ENCODE results near the gene GART. TPM values are rescaled to one million over a fixed set of nuclear protein-coding genes. Genes with fewer than 3 reads are reported as not detected.

GART gene
- total and polyA plus RNA-seq, 2 of the 4 experiments (the other 2 are of a cell fraction), result 29.9 to 73.8 TPM

GRCh38 chr21:33578959-33579542 lies 37.1 kb upstream of the GART start:
- Histone ChIP-seq H3K23ac (ENCODE audit: low read depth, low read length) (peak overlapping the region; percentile 76; the same call in 1 of the 2 replicates), H2BK120ac (ENCODE audit: low read depth, low read length) (no peak overlapping the region), H3K79me1 (ENCODE audit: low read depth in 1 of 2, low read length in 2 of 2) (peaks cover 0 to 28% of the 10 kb centered on the region in 2 experiments; a peak in 2 of 4 replicates), H4K8ac (ENCODE audit: low read depth in 2 of 2, low read length in 2 of 2) (0 out of 4 replicates have a peak overlapping the region, but pooled peaks of 1 of the 2 experiments have one; percentile 4), H3K4me1 (ENCODE audit: control insufficient read depth, insufficient read depth, low read length) (peaks cover 2% of the 10 kb centered on the region; the same call in 1 of the 2 replicates), H3K56ac (ENCODE audit: extremely low read depth, insufficient read depth, low read length) (no peak overlapping the region), H2BK15ac (ENCODE audit: low read depth, low read length) (no peak overlapping the region), H3K4ac (ENCODE audit: low read depth, low read length) (no peak overlapping the region), H2BK5ac (ENCODE audit: low read depth, low read length, poor library complexity, severe bottlenecking) (peak overlapping the region; percentile 32), H3K9me1 (ENCODE audit: insufficient read depth, low read length) (no peaks in the 10 kb centered on the region), H3K9me3 (ENCODE audit: control insufficient read depth, insufficient read depth, low read length) (no peaks in the 10 kb centered on the region), H3K36me3 (ENCODE audit: control insufficient read depth, insufficient read depth, low read length) (peaks cover 27% of the 10 kb centered on the region), H2AK5ac (ENCODE audit: low read depth, low read length) (no peak overlapping the region), H4K5ac (ENCODE audit: low read depth, low read length) (no peak overlapping the region; the same call in 1 of the 2 replicates), H4K91ac (ENCODE audit: insufficient read depth, low read depth, low read length) (0 out of 2 replicates have a peak overlapping the region, but pooled peaks have one; percentile 31), H3K4me2 (ENCODE audit: low read depth, low read length) (peak overlapping the region; percentile 35; the same call in 1 of the 2 replicates), H3K4me3 (ENCODE audit: insufficient read depth, low read depth, low read length) (no peak overlapping the region), H4K20me1 (ENCODE audit: insufficient read depth, low read length) (peaks cover 21% of the 10 kb centered on the region), H3K27ac (ENCODE audit: insufficient read depth, low read length) (peak overlapping the region; percentile 57; the same call in 1 of the 2 replicates), H3K9ac (ENCODE audit: low read depth, low read length) (no peak overlapping the region), H3K27me3 (ENCODE audit: control insufficient read depth, insufficient read depth, low read length) (no peaks in the 10 kb centered on the region), H2AK9ac (replicated peaks; ENCODE audit: low read depth, low read length, poor library complexity) (no peak overlapping the region), H2AFZ (replicated peaks; ENCODE audit: low read length, poor library complexity) (no peak overlapping the region), H2BK20ac (ENCODE audit: low read depth, low read length) (0 out of 2 replicates have a peak overlapping the region, but pooled peaks have one; percentile 23), H3K18ac (ENCODE audit: low read depth, low read length) (peak overlapping the region; percentile 20; the same call in 1 of the 2 replicates), H3K14ac (replicated peaks; ENCODE audit: low read depth, low read length) (peak overlapping the region; percentile 53; the same call in 1 of the 2 replicates)
- in situ Hi-C loops (cut with MboI; ENCODE audit: low sequenced_read_pairs), result no loop called here
- BruUV-seq (replicated peaks), result no TSS peak
- intact Hi-C loops (cut with micrococcal nuclease), result no loop called here
- peak; percentile 58 for DNase-seq
- CTCF ChIA-PET, result no interaction called here
- POLR2A ChIA-PET (ENCODE audit: unreplicated experiment), result no interaction called here
- peak; percentile 44 for ATAC-seq (ENCODE audit: low read depth)
- 60% methylated on average over 1 of the region's 7 CpGs; no CpG with 5 or more reads in 1 of the 2 experiments for WGBS, 2 experiments (ENCODE audit: extremely low coverage in 2 of 2, insufficient read length in 1 of 2)
- dilution Hi-C loops (cut with HindIII; ENCODE audit: low sequenced_read_pairs, unreplicated experiment), result no loop called here
- no peak for TF ChIP-seq MXI1 (IDR thresholded peaks at IDR 0.05; ENCODE audit: borderline replicate concordance, low read depth, low read length)
- TF ChIP-seq RAD21 (IDR thresholded peaks at IDR 0.05; ENCODE audit: low read length), result no peak
- no peak for TF ChIP-seq CEBPB (IDR thresholded peaks at IDR 0.05; ENCODE audit: low read depth, low read length)
- no peak for TF ChIP-seq RFX5 (IDR thresholded peaks at IDR 0.05; ENCODE audit: low read depth, low read length)
- no peak for TF ChIP-seq ELK1 (IDR thresholded peaks at IDR 0.05; ENCODE audit: borderline replicate concordance, low read depth, low read length)
- TF ChIP-seq USF2 (IDR thresholded peaks at IDR 0.05; ENCODE audit: low read depth, low read length), result no peak
- no peak for TF ChIP-seq FOS (IDR thresholded peaks at IDR 0.05; ENCODE audit: low read depth, low read length)
- no peak for TF ChIP-seq MAZ (IDR thresholded peaks at IDR 0.05; ENCODE audit: borderline replicate concordance, low read depth, low read length)
- no peak for TF ChIP-seq BHLHE40 (IDR thresholded peaks at IDR 0.05; ENCODE audit: low read depth, low read length)
- no peak for TF ChIP-seq CHD1 (IDR thresholded peaks at IDR 0.05; ENCODE audit: low read depth, low read length)
- TF ChIP-seq POLR2A (IDR thresholded peaks at IDR 0.05; ENCODE audit: low read depth, low read length), result no peak
- no peak for TF ChIP-seq CTCF (conservative IDR thresholded peaks at IDR 0.05; ENCODE audit: low read depth, low read length)
- no peak for TF ChIP-seq SMC3 (IDR thresholded peaks at IDR 0.05; ENCODE audit: low read depth, low read length)
- peak; percentile 74 for TF ChIP-seq MAFK (IDR thresholded peaks at IDR 0.05; ENCODE audit: low read depth, low read length)
- peak; percentile 97 for TF ChIP-seq NFE2L2 (IDR thresholded peaks at IDR 0.05; ENCODE audit: low read depth, low read length)

All from IMR-90 (cell line).